Body of pancreas (tissue), 4 donors: Measurements from ENCODE around the gene ITGB6.
"Not testable (repeated sequence)": the region's sequence is repeated elsewhere in the genome, so short reads cannot be mapped to it uniquely, and the experiment has no call there.

Experiments used
- CTCF ChIP-seq, 7 experiments: fragments of 450-650 bp in 4 of 7; fragments of 200-600 bp in 3 of 7; sonication (generic) in 3 of 7; IDR thresholded peaks; one replicate each; pipeline ENCODE4 v1.5.1; 2016 to 2019; ENCODE audit warnings: antibody characterized with exemption in 7 of 7
- POLR2A ChIP-seq, 3 donors: fragments of 450-650 bp; IDR thresholded peaks; one replicate each; pipeline ENCODE4 v1.6.1; 2016; ENCODE audit warnings: antibody characterized with exemption in 3 of 3, mild to moderate bottlenecking in 2 of 3

GRCh38 chr2:160148419-160148818, 51.7 kb downstream of the ITGB6 start:
- not testable (repeated sequence) for TF ChIP-seq CTCF, POLR2A (IDR thresholded peaks at IDR 0.05)
